Activated CD4-positive, alpha-beta T cell treated with anti-CD3 and anti-CD28 coated beads, Interleukin-2, Interleukin-6, amounts not matched to agents 100 ng/mL and 50 ng/mL, durations not matched to agents 16 hours and 8 hours (primary cell): ENCODE data around the gene RIPOR3.
"Not testable (repeated sequence)": the region's sequence is repeated elsewhere in the genome, so short reads cannot be mapped to it uniquely, and the experiment has no call there.

Experiments
- DNase-seq: peaks from one replicate; pipeline ENCODE4 v3.0.0-alpha.2; 2020

RIPOR3 gene

GRCh38 chr20:50654904-50655303 lies 36.4 kb downstream of the RIPOR3 start:
- DNase-seq, result no peak

DNA sequence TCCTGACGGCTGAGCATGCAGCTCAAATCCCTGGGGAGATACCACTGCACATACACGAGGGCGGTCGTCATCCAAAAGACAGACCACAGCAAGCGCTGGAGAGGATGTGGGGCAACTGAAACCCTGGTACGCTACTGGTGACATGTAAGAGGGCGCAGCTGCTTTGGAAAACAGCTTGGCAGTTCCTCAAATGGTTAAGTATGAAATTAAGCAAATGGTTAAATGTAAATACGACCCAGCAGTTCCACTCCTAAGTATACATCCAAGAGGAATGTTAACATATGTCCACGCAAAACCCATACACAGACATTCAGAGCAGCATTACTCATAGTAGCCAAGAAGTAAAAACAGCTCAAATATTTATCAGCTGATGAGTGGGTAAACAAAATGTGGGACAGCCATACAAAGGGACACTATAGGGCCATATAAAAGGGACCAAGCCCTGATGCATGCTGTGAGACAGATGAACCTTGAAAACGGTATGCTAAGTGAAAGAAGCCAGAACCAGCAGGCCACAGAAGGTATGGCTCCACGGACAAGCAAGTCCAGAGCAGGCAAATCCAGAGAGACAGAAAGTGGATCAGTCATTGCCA lies 38.5 kb downstream of the RIPOR3 start:
- no peak for DNase-seq

- no peak for DNase-seq
Measured at GRCh38 chr20:50651676-50652075, 39.7 kb downstream of the RIPOR3 start.

GRCh38 chr20:50649590-50649989 lies 41.8 kb downstream of the RIPOR3 start:
- DNase-seq, result no peak

GRCh38 chr20:50648651-50649050 lies 42.7 kb downstream of the RIPOR3 start:
- DNase-seq, result no peak

DNA sequence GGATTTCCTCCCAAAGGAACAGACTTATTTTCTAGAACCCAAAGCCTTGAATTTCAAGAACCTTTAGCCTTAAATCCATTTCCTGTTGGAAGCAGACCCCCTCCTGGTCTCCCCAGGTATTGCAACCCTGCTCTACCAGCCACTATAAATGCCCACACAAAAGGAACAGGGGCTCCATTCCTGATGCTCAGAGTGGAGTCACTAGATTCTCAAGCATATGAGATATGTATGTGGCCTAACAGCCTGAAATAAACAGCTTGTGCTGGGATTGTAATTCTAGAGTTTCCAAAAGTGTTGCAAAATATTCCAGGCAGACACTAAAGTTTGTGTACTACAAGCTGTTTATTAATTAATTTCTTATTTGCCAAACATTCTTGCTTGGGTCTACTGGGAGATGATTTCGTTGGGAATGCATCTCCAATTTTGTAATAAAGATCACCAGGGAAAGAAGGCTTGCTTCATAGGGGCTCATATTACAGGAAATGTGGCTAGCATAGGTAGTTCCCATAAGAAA lies 44.8 kb downstream of the RIPOR3 start:
- DNase-seq, result no peak

DNA sequence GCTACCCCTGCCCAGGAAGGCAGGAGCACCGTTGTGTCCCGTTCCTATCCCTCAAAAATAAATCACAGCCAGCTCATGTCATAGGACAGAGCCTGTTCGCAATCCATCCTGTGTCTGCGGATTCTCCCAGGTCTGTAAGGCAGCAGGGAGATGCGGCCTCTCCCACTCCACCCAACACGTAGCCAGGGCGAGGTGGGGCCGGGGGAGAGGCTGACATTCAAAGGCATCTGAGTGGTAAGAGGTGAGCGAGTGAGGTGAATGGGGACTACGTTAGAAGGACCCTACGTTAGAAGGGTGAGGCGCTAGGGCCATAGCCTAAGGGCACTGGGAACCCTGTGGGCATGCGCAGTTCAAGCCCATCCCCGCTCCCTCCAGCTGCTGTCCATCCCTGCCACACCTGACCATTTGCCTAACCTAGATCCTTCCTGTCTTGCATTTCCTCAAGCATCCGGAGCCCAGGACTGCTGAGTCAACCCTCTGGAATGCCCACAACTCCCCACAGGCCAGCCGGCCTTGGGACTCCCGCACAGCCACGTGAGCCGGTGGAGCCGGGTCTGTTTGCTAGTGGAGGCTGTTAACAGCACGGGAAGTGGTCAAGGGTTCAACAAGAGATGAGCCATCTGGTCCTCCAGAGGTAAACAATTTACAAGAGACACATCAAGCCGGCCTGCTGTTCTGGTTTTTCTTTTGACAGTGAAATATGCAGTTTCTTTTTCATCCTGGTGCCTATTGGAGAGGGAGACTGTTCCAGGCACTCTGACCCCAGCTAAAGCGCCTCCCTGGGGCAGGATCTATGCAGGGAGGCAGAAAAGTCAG lies 45.9 kb downstream of the RIPOR3 start:
- no peak for DNase-seq

- no peak for DNase-seq
Measured at GRCh38 chr20:50642288-50642803, 49.0 kb downstream of the RIPOR3 start.

GRCh38 chr20:50641625-50642287 lies 49.6 kb downstream of the RIPOR3 start:
- not testable (repeated sequence) for DNase-seq

DNA sequence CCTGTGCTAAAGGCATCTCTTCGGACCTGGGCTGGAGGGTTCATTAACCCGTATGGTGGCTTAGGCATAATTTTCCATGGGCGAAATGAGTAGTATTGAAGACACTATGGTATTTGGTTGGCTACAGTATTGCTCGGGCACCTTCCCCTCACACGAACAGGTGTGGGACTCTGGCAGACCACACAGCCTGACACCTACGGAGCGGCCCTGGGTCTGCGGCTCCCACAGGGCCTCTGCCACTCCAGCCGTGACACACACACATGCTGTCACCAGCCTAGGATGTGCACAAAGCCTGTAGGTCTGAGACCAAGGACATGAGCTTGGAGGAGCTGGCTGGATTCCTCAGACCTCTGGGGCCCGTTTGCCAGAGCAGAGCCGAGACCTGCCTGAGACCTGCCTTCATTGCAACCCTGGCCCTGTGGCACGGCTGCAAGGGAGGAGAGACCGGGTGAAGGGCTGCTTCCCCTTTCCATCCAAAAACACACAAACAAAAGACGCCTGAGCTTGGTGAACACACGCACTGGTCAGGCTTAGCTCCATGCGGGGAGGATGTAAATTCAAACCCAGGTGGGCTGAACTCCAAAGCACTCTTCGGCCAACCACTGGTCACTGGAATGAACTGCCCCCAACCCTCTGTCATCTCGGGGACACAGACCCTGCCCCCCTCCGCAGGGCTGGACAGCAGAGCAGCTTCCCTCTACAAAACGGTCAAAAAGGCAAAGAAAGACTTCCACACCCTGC lies 51.2 kb downstream of the RIPOR3 start:
- DNase-seq, result not testable (repeated sequence)

GRCh38 chr20:50638015-50638847 lies 53.1 kb downstream of the RIPOR3 start:
- DNase-seq, result not testable (repeated sequence)

DNA sequence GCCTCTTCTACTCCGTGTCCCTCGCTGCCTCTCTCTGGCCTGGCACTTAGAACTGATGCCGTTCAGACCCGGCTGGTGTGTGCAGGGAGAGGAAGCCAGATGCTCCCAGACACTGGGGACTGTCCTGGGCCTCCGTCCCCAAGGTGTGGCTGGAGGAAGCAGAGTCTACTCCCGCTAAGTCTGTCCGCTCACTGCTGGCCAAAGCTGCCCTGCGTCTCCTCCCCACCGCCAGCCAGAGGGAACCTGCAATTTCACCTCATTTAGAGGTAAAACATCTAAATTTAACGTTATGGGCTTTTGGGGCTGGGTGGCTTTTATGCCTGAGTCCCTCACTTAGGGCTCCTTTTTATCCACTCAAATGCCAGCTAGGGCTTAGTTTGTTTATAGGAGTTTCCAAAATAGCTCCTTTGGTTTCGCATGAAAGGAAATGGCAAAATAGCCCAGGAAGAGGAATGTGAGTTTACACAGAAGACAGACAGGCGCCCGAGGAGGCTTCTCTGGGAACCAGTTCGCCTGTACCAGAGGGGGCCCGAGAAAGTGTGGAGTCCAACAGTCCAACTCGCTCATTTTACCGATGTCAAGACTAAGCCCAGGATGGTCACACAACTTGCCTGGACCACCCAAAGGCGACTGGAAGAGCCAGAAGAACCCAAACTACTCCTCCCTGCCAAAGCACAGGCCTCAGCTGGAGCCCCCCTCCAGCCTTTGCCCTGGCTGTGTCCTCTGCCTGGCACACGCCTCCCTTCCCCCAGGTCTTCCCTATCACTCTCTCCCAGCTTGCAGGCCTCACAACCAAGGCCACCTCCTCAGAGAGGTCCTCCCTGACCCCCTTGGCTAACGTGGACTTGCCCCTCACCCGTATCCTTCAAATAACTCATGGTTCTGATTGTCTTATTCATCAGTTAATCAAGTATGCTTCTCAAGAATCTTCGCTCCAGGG lies 54.5 kb downstream of the RIPOR3 start:
- DNase-seq, result no peak

DNA sequence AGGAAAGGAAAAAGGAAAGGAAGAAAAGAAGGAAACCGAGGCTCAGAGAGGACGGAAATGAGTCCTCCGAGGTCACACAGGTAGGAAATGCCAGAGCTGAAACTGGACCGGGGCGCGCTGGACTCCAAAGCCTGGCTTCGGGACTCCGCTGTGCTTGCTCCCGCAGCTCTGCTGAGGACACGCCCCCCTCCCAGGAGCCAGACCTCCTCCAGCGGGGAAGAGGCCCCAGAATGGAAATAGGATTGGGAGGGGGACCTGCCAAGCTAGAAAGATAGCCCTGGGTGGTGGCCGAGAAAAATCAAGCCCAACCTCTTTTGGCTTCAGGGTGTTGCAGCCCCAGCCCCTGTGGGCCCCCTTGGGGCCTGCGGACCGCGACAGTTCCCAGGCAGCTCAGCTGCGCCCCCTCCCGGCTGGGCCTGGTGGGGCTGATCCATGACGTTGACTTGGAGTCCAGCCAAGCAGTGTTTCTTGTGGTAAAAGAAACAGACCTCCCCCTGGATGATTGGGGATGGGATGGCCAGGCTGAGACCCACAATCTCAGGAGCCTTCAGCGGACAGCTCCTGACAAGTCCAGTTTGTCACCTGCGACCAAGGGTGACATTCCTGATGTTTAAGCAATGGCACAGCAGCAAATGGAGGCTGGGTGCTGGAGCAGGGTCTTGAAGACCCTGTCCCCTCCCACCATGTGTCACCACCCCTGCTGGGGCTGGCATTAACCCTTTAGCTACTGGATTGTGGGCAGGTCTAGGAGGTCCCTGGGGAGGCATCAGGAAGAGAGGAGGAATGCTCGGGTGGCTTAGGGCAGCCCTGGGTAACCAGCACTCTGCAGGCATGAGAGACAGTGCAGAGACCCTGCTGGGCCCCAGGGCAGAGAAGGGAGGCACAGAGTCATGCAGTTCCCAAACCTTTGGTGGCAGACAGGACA lies 55.4 kb downstream of the RIPOR3 start:
- peak; percentile 73 for DNase-seq

- no peak for DNase-seq
Measured at GRCh38 chr20:50635014-50635557, 56.3 kb downstream of the RIPOR3 start.

- no peak for DNase-seq
Measured at GRCh38 chr20:50634191-50634590, 57.2 kb downstream of the RIPOR3 start.

- DNase-seq, result no peak
Measured at GRCh38 chr20:50633361-50633760, 58.0 kb downstream of the RIPOR3 start.

GRCh38 chr20:50632701-50633100 lies 58.6 kb downstream of the RIPOR3 start:
- no peak for DNase-seq

GRCh38 chr20:50632236-50632635 lies 59.1 kb downstream of the RIPOR3 start:
- no peak for DNase-seq

DNA sequence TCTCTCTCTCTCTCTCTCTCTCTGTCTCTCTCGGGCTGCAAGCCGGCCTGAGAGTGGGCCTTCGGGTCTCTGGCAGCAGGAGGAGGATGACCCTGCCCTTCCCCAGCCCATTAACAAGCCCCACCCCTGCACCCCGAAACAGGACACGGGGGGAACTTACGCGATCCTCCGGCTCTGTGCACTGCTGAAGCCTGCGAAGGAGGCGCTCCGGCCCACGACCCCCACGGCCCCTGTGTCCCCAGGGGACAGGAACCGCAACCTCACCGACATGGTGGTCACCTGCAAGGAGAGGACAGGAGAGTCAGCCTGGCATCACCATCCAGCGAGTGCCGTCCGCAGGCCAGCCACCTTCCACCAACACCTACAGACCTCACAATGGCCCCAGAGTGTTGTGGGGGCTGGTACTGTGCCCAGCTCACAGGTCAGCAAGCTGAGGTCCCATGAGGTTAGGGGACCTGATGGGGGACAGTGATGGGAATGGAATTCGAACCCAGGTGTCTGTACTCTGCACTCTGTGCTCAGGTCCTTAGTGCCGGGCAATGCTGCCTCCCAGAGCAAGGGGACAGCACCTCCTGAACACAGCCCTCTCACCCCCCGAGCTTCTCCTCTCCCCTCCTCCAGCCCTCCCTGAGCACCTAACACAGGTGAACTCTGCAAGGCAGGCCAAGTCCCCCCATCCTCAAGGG lies 60.6 kb downstream of the RIPOR3 start:
- DNase-seq, result no peak
